ENCODE data around the gene MRGPRX2. TPM values are rescaled to one million over a fixed set of nuclear protein-coding genes. Genes with fewer than 3 reads are reported as not detected.

MRGPRX2 gene
- total and polyA plus RNA-seq, 10 of the 15 experiments (the other 5 are each of a cell fraction or from before 2014, with no cell fraction given), result 0.03 to 0.11 TPM; not detected in 8

- TF ChIP-seq NFYB (IDR thresholded peaks at IDR 0.05; ENCODE audit: insufficient read depth, low read depth, low read length) (no peak), ZZZ3 (IDR thresholded peaks at IDR 0.05; ENCODE audit: control insufficient read depth, insufficient read length, low read depth) (no peak), IRF5 (IDR thresholded peaks at IDR 0.05; ENCODE audit: borderline replicate concordance) (no peak), PRDM15 (CRISPR knock-in tag; IDR thresholded peaks at IDR 0.05) (no peak), HSF1 (IDR thresholded peaks at IDR 0.05; ENCODE audit: low read depth, low read length) (no peak), ATF2 (IDR thresholded peaks at IDR 0.05; ENCODE audit: low read length) (no peak), SIX5 (IDR thresholded peaks at IDR 0.05; ENCODE audit: low read depth, low read length, severe bottlenecking) (no peak), ZNF592 (IDR thresholded peaks at IDR 0.05) (no peak), ZSCAN29 (IDR thresholded peaks at IDR 0.05) (no peak)
- Histone ChIP-seq H3K27me3 (replicated peaks in 1 of 2; ENCODE audit: control insufficient read depth in 2 of 2, insufficient read depth in 2 of 2, low read length in 1 of 2) (peaks cover 0 to 2% of the 10 kb centered on the region in 2 experiments; a peak in 1 of 4 replicates), H3K4me2 (ENCODE audit: control insufficient read depth, insufficient read depth) (no peak overlapping the region), H2AFZ (ENCODE audit: control insufficient read depth, low read depth, low read length) (no peak overlapping the region), H3K36me3 (ENCODE audit: control insufficient read depth in 2 of 2, insufficient read depth in 2 of 2, low read length in 1 of 2) (no peaks in the 10 kb centered on the region), H3K4me3 (no peak overlapping the region), H4K20me1 (ENCODE audit: control insufficient read depth, insufficient read depth) (no peaks in the 10 kb centered on the region), H3K27ac (ENCODE audit: control insufficient read depth, insufficient read depth) (no peak overlapping the region), H3K9ac (ENCODE audit: control insufficient read depth, insufficient read depth, low read length) (no peak overlapping the region), H3K4me1 (ENCODE audit: control insufficient read depth, insufficient read depth, low read length) (no peaks in the 10 kb centered on the region), H3K79me2 (ENCODE audit: control insufficient read depth, insufficient read depth, low read length) (no peaks in the 10 kb centered on the region), H3K9me3 (replicated peaks; ENCODE audit: control insufficient read depth, insufficient read depth, low read length) (no peaks in the 10 kb centered on the region; the same call in 2 of the 3 replicates)
- FAIRE-seq (no peak), DNase-seq (ENCODE audit: low read depth, low spot score) (no peak), ATAC-seq (no peak)
- RAD21 ChIA-PET (ENCODE audit: unreplicated experiment), result interaction anchor here (0.9 kb wide), 1 partner anchor 9 kb away, joined by 3 read pairs; no protein-coding TSS in a partner anchor
- CTCF ChIA-PET, result interaction anchor here (2.1 kb wide), 1 partner anchor 25 kb away, joined by 11 read pairs; no protein-coding TSS in a partner anchor
- SMC1A ChIA-PET (ENCODE audit: uncharacterized antibody, unreplicated experiment), result interaction anchor here (1.4 kb wide), 1 partner anchor 25 kb away, joined by 3 read pairs; no protein-coding TSS in a partner anchor
- in situ Hi-C loops (cut with MboI) (no loop called here), intact Hi-C loops (cut with micrococcal nuclease; ENCODE audit: unreplicated experiment) (no loop called here)
- WGBS (ENCODE audit: insufficient coverage, insufficient replicate concordance, low lambda C conversion rate, missing lambda C conversion rate), result 36% methylated on average over 4 of the region's 4 CpGs
- BruUV-seq (replicated peaks), result no TSS peak
- POLR2A ChIA-PET, result no interaction called here
Measured at GRCh38 chr11:19101796-19102520, 41.4 kb upstream of the MRGPRX2 start.

Data from GM12878 (cell line).